Fibroblast of peridontal ligament (primary cell): ENCODE measurements around the gene DAAM2.

Experiments
- DNase-seq: peaks from one replicate; pipeline ENCODE4 v3.0.0-alpha.2; 2010; ENCODE audit errors: extremely low read depth

The DAAM2 gene

GRCh38 chr6:39791850-39792539, at the start of gene DAAM2:
TSS of gene DAAM2 (plus strand) at chr6:39792376. CDS start at chr6:39856303, 63,927 bp downstream.
- DNase-seq: peak; percentile 52

- DNase-seq: no peak
Observed at GRCh38 chr6:39746795-39747194, 45.4 kb upstream of the DAAM2 start.

GRCh38 chr6:39752835-39753724, 39.1 kb upstream of the DAAM2 start:
- no peak for DNase-seq

DNA sequence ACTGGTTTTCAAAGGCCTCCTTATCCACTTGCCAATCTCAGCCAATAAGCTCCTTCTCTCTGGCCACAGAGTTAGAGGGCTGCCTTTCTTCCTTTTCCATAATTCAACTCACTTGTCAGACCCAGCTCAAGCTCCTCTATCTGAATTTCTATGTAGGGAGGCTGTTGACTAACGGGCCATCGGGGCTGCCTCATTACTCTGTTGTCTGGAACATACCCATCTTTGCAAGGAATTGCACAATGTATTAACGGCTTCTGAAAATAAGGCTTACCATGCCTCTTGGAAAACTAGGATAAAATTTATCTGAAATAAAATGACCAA, 38.5 kb upstream of the DAAM2 start:
- DNase-seq: peak; percentile 24

DNA sequence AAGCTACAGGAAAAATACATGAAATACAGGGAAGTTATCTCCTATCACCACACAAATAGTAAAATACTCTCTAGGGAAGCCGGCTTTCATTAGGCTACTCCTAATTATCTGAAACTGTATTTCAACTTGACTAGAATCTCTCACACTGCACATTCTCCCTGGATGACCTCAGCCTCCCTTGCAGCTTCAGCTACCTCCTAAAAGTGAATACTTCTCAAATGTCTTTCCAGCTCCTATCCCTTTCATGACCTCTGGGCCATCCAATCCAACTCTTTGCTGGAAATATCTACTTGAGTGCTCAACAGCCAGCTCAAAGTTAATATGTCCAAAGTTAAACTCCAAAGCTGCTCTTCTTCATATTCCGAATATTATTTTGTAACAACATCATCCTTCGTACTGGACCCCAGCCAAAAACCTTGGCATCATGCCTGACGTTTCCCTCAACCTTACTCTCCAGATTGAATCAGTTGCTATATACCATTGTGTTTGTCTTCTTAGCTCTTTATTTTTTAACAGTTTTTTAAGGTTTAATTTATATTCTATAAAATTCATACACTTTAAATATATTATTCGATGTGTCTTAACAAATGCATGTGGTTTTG, 37.6 kb upstream of the DAAM2 start:
- no peak for DNase-seq

DNA sequence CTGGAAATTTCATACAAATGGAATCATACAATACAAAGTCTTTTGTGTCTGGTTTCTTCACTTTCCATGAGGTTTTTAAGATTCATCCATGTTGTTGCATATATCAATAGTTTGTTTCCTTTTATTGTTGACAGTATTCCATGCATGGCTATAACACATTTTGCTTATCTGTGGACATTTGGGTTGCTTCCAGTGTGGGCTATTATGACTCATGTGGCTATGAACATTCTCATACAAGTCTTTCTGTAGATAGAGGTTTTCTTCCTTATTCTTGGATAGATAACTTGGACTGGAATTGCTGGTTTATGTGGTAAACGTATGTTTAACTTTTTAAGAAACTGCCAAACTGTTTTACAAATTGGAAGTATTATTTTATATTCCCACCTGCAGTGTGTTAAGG, 36.9 kb upstream of the DAAM2 start:
- DNase-seq: peak; percentile 34

GRCh38 chr6:39756582-39756981, 35.6 kb upstream of the DAAM2 start:
- no peak for DNase-seq

GRCh38 chr6:39758905-39759605, 33.1 kb upstream of the DAAM2 start:
- no peak for DNase-seq

DNA sequence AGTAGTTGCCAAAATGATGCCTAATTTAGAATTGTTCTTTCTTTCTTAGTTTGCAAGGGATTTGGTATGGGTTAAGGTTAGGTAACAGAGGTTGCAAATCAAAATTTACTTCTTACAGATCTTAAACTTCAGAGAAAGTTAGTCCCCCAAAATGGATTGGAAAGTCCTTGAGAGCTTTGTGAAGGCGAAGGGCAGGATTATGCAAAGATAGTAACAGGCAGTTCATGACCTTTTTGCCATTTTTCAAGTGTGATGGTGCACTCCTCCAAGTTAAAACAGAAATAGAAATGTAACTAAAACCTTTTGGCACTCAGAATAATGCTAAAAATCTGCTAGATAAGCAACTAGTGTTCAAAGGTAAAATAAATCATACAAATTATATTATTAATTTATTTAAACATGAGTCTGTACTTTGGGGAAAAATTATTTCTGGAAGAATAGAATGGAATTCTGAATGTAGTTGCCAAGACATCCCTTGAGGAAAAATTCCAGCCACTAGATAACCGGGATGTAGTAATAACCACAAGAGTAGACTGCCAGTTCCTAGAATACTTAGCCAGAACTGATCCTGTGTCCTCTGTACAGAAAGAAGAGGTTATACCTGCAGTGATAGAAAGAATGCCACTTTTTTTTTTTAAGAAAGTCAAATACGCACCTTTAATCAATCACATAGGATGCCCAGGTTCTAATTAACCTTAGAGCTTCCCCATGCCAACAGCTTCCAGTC, 31.8 kb upstream of the DAAM2 start:
- no peak for DNase-seq

DNA sequence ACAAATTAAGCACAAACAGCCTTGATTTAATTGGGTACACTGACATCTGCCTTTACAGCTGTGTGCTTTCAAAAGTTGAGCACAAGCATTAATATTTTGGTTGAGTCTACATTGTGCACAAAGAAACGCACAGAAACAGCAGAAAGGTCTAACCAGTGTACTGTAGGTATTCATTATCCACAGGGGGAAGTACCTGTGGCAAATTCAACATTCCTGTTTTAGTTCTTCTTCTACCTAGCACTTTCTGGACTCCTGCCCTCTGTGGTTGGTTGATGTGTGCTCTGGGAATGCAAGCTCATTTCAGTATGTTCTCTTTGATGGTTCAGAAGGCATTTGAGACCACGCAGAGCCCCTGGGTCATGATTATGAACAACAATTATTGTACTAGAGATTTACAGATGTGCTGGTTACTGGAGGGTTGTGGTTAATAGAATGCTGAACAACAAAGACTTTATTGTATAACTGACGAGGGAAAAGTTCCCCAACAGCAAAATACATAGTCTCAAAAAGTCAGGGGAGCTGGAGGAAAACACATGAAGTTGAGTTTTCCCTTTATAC, 26.6 kb upstream of the DAAM2 start:
- DNase-seq: no peak

GRCh38 chr6:39769012-39769411, 23.2 kb upstream of the DAAM2 start:
- no peak for DNase-seq

DNA sequence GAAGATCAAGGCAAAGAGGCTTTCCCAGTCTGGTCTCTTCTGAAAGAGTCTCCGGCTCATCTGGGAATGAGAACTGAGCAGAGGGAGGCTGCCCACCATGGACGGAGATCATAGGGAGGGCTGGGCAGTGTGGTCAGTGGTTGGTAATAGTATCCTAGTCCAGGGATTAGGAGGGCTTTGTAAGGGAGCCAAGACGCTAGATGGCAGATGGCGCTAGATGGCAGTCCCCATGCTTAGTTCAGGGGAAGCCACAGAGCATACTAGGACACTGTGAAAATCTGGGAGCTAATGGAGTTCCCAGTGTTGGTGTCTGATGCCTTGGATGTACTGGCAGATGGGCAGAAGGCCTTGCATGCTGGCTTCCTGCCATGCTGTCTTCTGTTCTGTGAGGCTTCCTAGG, 21.7 kb upstream of the DAAM2 start:
- DNase-seq: no peak

- no peak for DNase-seq
Observed at GRCh38 chr6:39772559-39773273, 19.5 kb upstream of the DAAM2 start.

DNA sequence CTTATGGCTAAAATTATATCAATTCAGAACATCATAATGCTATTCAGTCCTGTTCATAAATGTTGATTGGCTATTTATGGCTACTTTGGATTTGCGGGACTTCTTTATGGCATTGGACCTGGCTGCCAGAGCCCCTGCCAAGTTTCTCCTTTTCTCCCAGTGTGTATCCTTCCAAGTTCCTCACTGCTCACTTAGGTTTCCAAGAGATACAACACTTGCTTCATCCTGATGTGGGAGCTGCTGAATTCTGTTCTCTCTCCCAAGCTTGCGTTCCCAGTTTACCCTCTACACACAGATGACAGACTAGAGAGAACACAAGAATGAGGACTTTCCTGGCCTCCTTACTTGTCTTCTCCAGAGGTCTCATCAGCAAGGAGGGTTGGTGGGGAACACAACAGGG, 18.4 kb upstream of the DAAM2 start:
- no peak for DNase-seq

DNA sequence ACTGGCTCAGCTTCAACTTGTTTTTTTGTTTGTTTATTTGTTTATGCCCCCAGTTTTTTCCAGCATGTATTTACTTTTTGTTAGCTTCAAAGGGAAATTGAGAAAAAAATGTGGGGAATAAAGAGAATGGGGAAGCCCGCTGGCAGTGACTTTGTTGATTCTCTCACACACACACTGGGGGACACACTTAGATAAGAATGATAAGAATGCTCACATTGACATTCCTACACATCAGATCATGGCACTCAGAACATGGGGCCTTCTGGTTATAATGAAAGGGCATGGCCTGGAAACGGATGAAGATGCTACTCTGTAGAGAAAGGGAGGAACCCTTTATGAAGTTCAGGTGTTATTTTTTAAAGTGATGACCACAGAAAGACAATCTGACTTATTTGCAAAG, 15.6 kb upstream of the DAAM2 start:
- no peak for DNase-seq

GRCh38 chr6:39777218-39777617, 15.0 kb upstream of the DAAM2 start:
- no peak for DNase-seq

- DNase-seq: no peak
Observed at GRCh38 chr6:39777661-39778060, 14.5 kb upstream of the DAAM2 start.

DNA sequence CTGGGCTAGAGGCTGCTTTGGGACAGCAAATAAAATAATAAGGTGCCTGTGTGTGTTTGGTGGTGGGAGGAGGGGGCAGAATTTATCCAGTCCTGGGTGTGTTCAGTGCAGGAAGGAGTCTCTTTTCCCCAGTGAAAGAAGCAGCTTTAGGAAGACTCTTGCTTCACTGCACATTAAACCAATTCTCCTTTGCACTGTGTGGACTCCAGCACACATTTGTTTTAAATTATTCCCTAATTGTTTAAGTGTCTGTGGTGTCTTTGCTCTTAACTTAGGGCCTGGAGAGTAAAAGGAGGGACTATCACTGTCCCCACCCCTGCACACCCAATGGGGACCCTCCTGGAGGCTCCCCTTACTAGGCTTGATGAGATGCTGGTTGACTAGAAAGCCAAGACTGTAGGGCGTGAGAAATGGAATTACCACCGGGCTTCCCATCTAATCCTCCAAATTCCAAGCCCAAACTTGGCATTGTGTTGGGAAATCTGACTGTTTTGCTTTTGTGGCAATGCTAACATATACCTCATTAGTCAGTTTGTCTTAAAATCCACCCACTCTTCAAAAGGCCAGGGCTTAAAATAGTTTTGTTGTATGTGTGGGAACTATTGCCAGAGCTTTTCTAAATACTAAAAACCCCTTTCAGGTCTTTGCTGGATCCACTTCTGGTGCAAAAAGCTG, 13.5 kb upstream of the DAAM2 start:
- peak; percentile 93 for DNase-seq

GRCh38 chr6:39785281-39785680, 6.9 kb upstream of the DAAM2 start:
- no peak for DNase-seq

DNA sequence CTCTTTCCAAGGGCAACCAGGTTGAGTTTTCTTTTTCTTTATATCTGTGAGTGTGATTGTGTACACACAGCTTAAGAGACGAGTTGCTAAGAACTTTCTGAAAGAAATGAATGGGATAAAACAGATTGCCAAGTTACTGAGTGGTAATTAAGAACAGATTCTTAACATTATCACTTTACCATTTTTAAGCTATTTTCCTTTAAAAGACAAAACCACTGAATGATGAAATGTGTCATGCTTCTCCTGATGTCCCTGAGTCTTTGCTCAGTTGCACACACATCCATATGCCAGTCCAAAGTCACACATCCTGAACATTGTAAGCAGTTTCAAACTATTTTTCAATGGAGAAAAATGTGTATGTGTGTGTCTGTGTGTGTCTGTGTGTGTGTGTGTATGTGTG, 5.5 kb upstream of the DAAM2 start:
- DNase-seq: peak; percentile 33
